SK-N-SH (cell line): ENCODE results near the gene DENND5B. TPM values are rescaled to one million over a fixed set of nuclear protein-coding genes. Genes with fewer than 3 reads are reported as not detected.
A peak's percentile ranks its signal among the peaks of the same experiment; 100 is the strongest.

Experiments used
- CTCF ChIA-PET: fragments of 300-600, 350-600 bp; formaldehyde crosslinking; extraction: SDS; loops from one replicate; lab custom pipeline; 2021; lab: Yijun Ruan, JAX
- POLR2A ChIA-PET: fragments of 350-600 bp; sonication (Branson Sonifier 250); formaldehyde crosslinking; extraction: SDS; loops from one replicate; lab custom pipeline; 2020; ENCODE audit warnings: antibody characterized with exemption, inconsistent platforms; lab: Yijun Ruan, JAX
- DNase-seq: peaks from one replicate; pipeline ENCODE4 v3.0.0; 2012
- H2AFZ ChIP-seq: fragments of 200-600 bp; sonication (generic); 2 replicates; pipeline ENCODE4 v1.8.1; 2016; ENCODE audit warnings: antibody characterized with exemption, mild to moderate bottlenecking, low read depth
- H3F3A ChIP-seq: fragments of 200-600 bp; sonication (generic); replicated peaks from 2 replicates; pipeline ENCODE3; 2016; ENCODE audit warnings: antibody characterized with exemption, mild to moderate bottlenecking; ENCODE audit not compliant: insufficient read depth
- H3K27ac ChIP-seq, 2 experiments: fragments of 200-500 bp in 1 of 2; fragments of 200-600 bp in 1 of 2; sonication (Bioruptor generic) in 1 of 2; sonication (generic), shearing (Covaris generic) in 1 of 2; 2 replicates each; pipeline versions ENCODE4 v1.5.1 to v1.6.1; 2014 to 2016; ENCODE audit warnings: low read depth in 2 of 2, inconsistent platforms in 1 of 2, low read length in 1 of 2, mild to moderate bottlenecking in 1 of 2, mixed read lengths in 1 of 2
- H3K27me3 ChIP-seq: fragments of 200-600 bp; sonication (generic), shearing (Covaris generic); 2 replicates; pipeline ENCODE4 v1.6.1; 2016; ENCODE audit warnings: mixed run types; ENCODE audit not compliant: insufficient read depth
- H3K36me3 ChIP-seq, 2 experiments: fragments of 200-500 bp in 1 of 2; fragments of 200-600 bp in 1 of 2; sonication (Bioruptor generic) in 1 of 2; sonication (generic) in 1 of 2; replicated peaks in 1 of 2; 2 replicates each; pipeline versions ENCODE3 to v1.5.1; 2014 to 2016; ENCODE audit warnings: low read length in 1 of 2, mild to moderate bottlenecking in 1 of 2; ENCODE audit not compliant: insufficient read depth in 2 of 2, control insufficient read depth in 1 of 2
- H3K4me1 ChIP-seq, 2 experiments: fragments of 200-500 bp in 1 of 2; fragments of 200-600 bp in 1 of 2; sonication (Bioruptor generic) in 1 of 2; sonication (generic), shearing (Covaris generic) in 1 of 2; 2 replicates each; pipeline versions ENCODE4 v1.5.1 to v1.6.1; 2014 to 2016; ENCODE audit warnings: low read depth in 1 of 2, low read length in 1 of 2, mixed run types in 1 of 2; ENCODE audit not compliant: insufficient read depth in 2 of 2, control insufficient read depth in 1 of 2
- H3K4me2 ChIP-seq: fragments of 200-600 bp; sonication (generic), shearing (Covaris generic); 2 replicates; pipeline ENCODE4 v1.6.1; 2017; ENCODE audit warnings: mixed run types
- H3K4me3 ChIP-seq, 2 experiments: fragments of 200-500 bp in 1 of 2; fragments of 200-600 bp in 1 of 2; sonication (Bioruptor generic) in 1 of 2; sonication (generic), shearing (Covaris generic) in 1 of 2; 2 replicates each; pipeline versions ENCODE4 v1.5.1 to v1.8.1; 2014 to 2016; ENCODE audit warnings: low read depth in 2 of 2, inconsistent platforms in 1 of 2, low read length in 1 of 2, mild to moderate bottlenecking in 1 of 2, mixed read lengths in 1 of 2, moderate library complexity in 1 of 2
- H3K79me2 ChIP-seq: fragments of 200-600 bp; sonication (generic); 2 replicates; pipeline ENCODE4 v1.8.1; 2017; ENCODE audit warnings: mild to moderate bottlenecking; ENCODE audit not compliant: insufficient read depth
- H3K9ac ChIP-seq: fragments of 200-600 bp; sonication (generic); 2 replicates; pipeline ENCODE4 v1.6.1; 2017; ENCODE audit warnings: mixed run types
- H3K9me2 ChIP-seq: fragments of 200-600 bp; sonication (generic); 2 replicates; pipeline ENCODE4 v1.6.1; 2017; ENCODE audit warnings: mixed run types
- H3K9me3 ChIP-seq: fragments of 200-600 bp; sonication (generic); 2 replicates; pipeline ENCODE4 v1.6.1; 2017; ENCODE audit warnings: mixed run types, mild to moderate bottlenecking, moderate library complexity
- H4K20me1 ChIP-seq: fragments of 200-600 bp; sonication (generic); 2 replicates; pipeline ENCODE4 v1.6.1; 2017; ENCODE audit warnings: mild to moderate bottlenecking, mixed run types; ENCODE audit not compliant: insufficient read depth
- CHD2 ChIP-seq: fragments of 150-350 bp; IDR thresholded peaks from 2 replicates; pipeline ENCODE4 v1.6.1; 2018; ENCODE audit warnings: low read length; ENCODE audit not compliant: partially characterized antibody
- ELF1 ChIP-seq: IDR thresholded peaks from 2 replicates; pipeline ENCODE4 v1.4.0; 2012
- EP300 ChIP-seq, 2 experiments: IDR thresholded peaks; 2 replicates each; pipeline versions ENCODE4 v1.4.0 to v1.6.1; 2012; ENCODE audit warnings: borderline replicate concordance in 1 of 2, low read depth in 1 of 2, low read length in 1 of 2
- FOSL2 ChIP-seq: IDR thresholded peaks from 2 replicates; pipeline ENCODE4 v1.4.0; 2012; ENCODE audit warnings: low read depth, mild to moderate bottlenecking, moderate library complexity, borderline replicate concordance
- FOXJ3 ChIP-seq: sonication (generic); formaldehyde crosslinking; IDR thresholded peaks from 2 replicates; pipeline ENCODE4 v1.5.1; 2020; ENCODE audit warnings: mild to moderate bottlenecking, missing genetic modification reagents
- GABPA ChIP-seq: IDR thresholded peaks from 2 replicates; pipeline ENCODE4 v1.4.0; 2012; ENCODE audit warnings: low read depth, mild to moderate bottlenecking
- GATA2 ChIP-seq: sonication (generic); formaldehyde crosslinking; IDR thresholded peaks from 2 replicates; pipeline ENCODE4 v1.5.0; 2020; ENCODE audit warnings: mild to moderate bottlenecking, missing genetic modification reagents
- JUND ChIP-seq: IDR thresholded peaks from 2 replicates; pipeline ENCODE4 v1.4.0; 2012
- MAX ChIP-seq: IDR thresholded peaks from 2 replicates; pipeline ENCODE4 v1.4.0; 2012; ENCODE audit warnings: low read depth
- MEF2A ChIP-seq: IDR thresholded peaks from 2 replicates; pipeline ENCODE4 v1.4.0; 2012; ENCODE audit warnings: low read depth, borderline replicate concordance
- MXI1 ChIP-seq: IDR thresholded peaks from 2 replicates; pipeline ENCODE4 v1.6.1; 2012; ENCODE audit warnings: mild to moderate bottlenecking, low read depth, low read length, improper control_type of control experiment
- NFIC ChIP-seq: IDR thresholded peaks from 2 replicates; pipeline ENCODE4 v1.4.0; 2012; ENCODE audit warnings: borderline replicate concordance
- NRF1 ChIP-seq: IDR thresholded peaks from 2 replicates; pipeline ENCODE4 v1.6.1; 2012; ENCODE audit warnings: low read depth, mild to moderate bottlenecking, low read length
- PBX3 ChIP-seq: IDR thresholded peaks from 2 replicates; pipeline ENCODE4; 2012
- RFX5 ChIP-seq: IDR thresholded peaks from 2 replicates; pipeline ENCODE4 v1.6.1; 2012; ENCODE audit warnings: mild to moderate bottlenecking, improper control_type of control experiment, low read length
- RXRA ChIP-seq: IDR thresholded peaks from 2 replicates; pipeline ENCODE4 v1.4.0; 2012; ENCODE audit warnings: low read depth, mild to moderate bottlenecking, borderline replicate concordance
- SMC3 ChIP-seq: IDR thresholded peaks from 2 replicates; pipeline ENCODE4 v1.6.1; 2012; ENCODE audit warnings: low read depth, low read length, improper control_type of control experiment
- TAF1 ChIP-seq: IDR thresholded peaks from 2 replicates; pipeline ENCODE4 v1.6.1; 2012; ENCODE audit warnings: low read depth, mild to moderate bottlenecking, low read length, moderate library complexity, borderline replicate concordance
- TEAD4 ChIP-seq: IDR thresholded peaks from 2 replicates; pipeline ENCODE4 v1.4.0; 2012; ENCODE audit warnings: mild to moderate bottlenecking, borderline replicate concordance; ENCODE audit not compliant: insufficient read depth
- ZBTB33 ChIP-seq: IDR thresholded peaks from 2 replicates; pipeline ENCODE4 v1.4.0; 2012; ENCODE audit warnings: low read depth, borderline replicate concordance
- WGBS: methylation state at CpG from one replicate; pipeline ENCODE4 v1.1.6; 2017; ENCODE audit warnings: low lambda C conversion rate; 5-methylcytosine and 5-hydroxymethylcytosine counted together
- polyA plus RNA-seq, 3 experiments: library from polyadenylated mRNA; depleted of rRNA; stranded (reverse); fragments of >200 nt; gene quantifications; 2 replicates each; pipeline ENCODE4 v1.2.3, GENCODE V29; 2012

The DENND5B gene
- polyA plus RNA-seq, 1 of the 3 experiments (the other 2 are of a cell fraction), result 5.3 TPM

- no peaks in the 10 kb centered on the region for H3K36me3 ChIP-seq
- H3K4me3 ChIP-seq, result no peak overlapping the region
- no peaks in the 10 kb centered on the region for H3K9me3 ChIP-seq
- H3K4me1 ChIP-seq, result no peaks in the 10 kb centered on the region; a peak in 1 of 4 replicates
- ChIA-PET CTCF (no interaction called here), POLR2A (interaction anchor here (0.7 kb wide), 1 partner anchor 50 kb away, joined by 3 read pairs; no protein-coding TSS in a partner anchor)
- no peaks in the 10 kb centered on the region for H3K9me2 ChIP-seq
- no peaks in the 10 kb centered on the region for H3K79me2 ChIP-seq
- no peak for TF ChIP-seq GABPA
- no peak for TF ChIP-seq RXRA
- TF ChIP-seq FOXJ3 (CRISPR knock-in tag), result no peak
- TF ChIP-seq TEAD4, result no peak
- no peak for TF ChIP-seq RFX5
- TF ChIP-seq JUND, result no peak
- WGBS, result 81% methylated on average over 8 of the region's 8 CpGs
- H3F3A ChIP-seq, result no peaks in the 10 kb centered on the region
- no peak overlapping the region for H3K27ac ChIP-seq
- H3K9ac ChIP-seq, result no peak overlapping the region
- no peaks in the 10 kb centered on the region for H4K20me1 ChIP-seq
- no peak overlapping the region for H2AFZ ChIP-seq
- no peak for DNase-seq
- no peak overlapping the region for H3K4me2 ChIP-seq
- H3K27me3 ChIP-seq, result no peaks in the 10 kb centered on the region
Measured at GRCh38 chr12:31597066-31597465, 6.1 kb upstream of the DENND5B start.

- H3K9me3 ChIP-seq, result no peaks in the 10 kb centered on the region
- ChIA-PET POLR2A (no interaction called here), CTCF (interaction anchor here (0.6 kb wide), 1 partner anchor 53 kb away, joined by 3 read pairs; no protein-coding TSS in a partner anchor)
- no peak overlapping the region for H3K27ac ChIP-seq
- H3K4me3 ChIP-seq, result no peak overlapping the region
- no peak for DNase-seq
- H2AFZ ChIP-seq, result no peak overlapping the region
- TF ChIP-seq NFIC (no peak), TAF1 (no peak), ELF1 (no peak)
- H4K20me1 ChIP-seq, result no peaks in the 10 kb centered on the region
- H3K27me3 ChIP-seq, result no peaks in the 10 kb centered on the region
- H3K79me2 ChIP-seq, result peaks cover 9% of the 10 kb centered on the region
- H3K4me1 ChIP-seq, result peaks cover 4 to 5% of the 10 kb centered on the region in 2 experiments; a peak in 2 of 4 replicates
- no peaks in the 10 kb centered on the region for H3K36me3 ChIP-seq
- H3K4me2 ChIP-seq, result no peak overlapping the region
- peaks cover 3% of the 10 kb centered on the region for H3F3A ChIP-seq
- H3K9ac ChIP-seq, result no peak overlapping the region
- 91% methylated on average over 5 of the region's 5 CpGs for WGBS
- H3K9me2 ChIP-seq, result no peaks in the 10 kb centered on the region
Measured at GRCh38 chr12:31594681-31595080, 3.7 kb upstream of the DENND5B start.

- Histone ChIP-seq H3K27ac (peak overlapping the region; percentile 83 to 89), H3K9me2 (no peaks in the 10 kb centered on the region), H3K36me3 (no peaks in the 10 kb centered on the region), H4K20me1 (no peaks in the 10 kb centered on the region), H3K27me3 (no peaks in the 10 kb centered on the region), H3K4me1 (peaks cover 4 to 14% of the 10 kb centered on the region in 2 experiments; a peak in 2 of 4 replicates), H3K9me3 (no peaks in the 10 kb centered on the region), H3K4me3 (peak overlapping the region; percentile 73 to 83), H3K79me2 (peaks cover 42% of the 10 kb centered on the region), H2AFZ (peak overlapping the region; percentile 58), H3K4me2 (peak overlapping the region; percentile 95), H3F3A (peaks cover 3% of the 10 kb centered on the region), H3K9ac (peak overlapping the region; percentile 68)
- ChIA-PET POLR2A (interaction anchor here (0.6 kb wide), 1 partner anchor 76 kb away, joined by 3 read pairs; no protein-coding TSS in a partner anchor), CTCF (interaction anchor here (0.5 to 2.2 kb wide), 6 partner anchors 11 to 339 kb away, joined by 3 to 9 read pairs (median 5); no protein-coding TSS in a partner anchor)
- peak; percentile 73 for DNase-seq
- 12% methylated on average over 15 of the region's 16 CpGs for WGBS
- TF ChIP-seq MXI1, result no peak
- no peak for TF ChIP-seq FOSL2
- no peak for TF ChIP-seq MAX
- TF ChIP-seq SMC3, result no peak
- TF ChIP-seq RXRA, result peak; percentile 29; the same call in 1 of the 2 replicates
- TF ChIP-seq GATA2 (CRISPR knock-in tag), result peak; percentile 92
- no peak for TF ChIP-seq NFIC
- peak; percentile 85 for TF ChIP-seq PBX3
- no peak for TF ChIP-seq ZBTB33
- peak in 1 of 2 experiments; percentile 55; a peak in 2 of 4 replicates for TF ChIP-seq EP300 (IDR thresholded peaks at IDR 0.05; ENCODE audit: borderline replicate concordance in 1 of 2, low read depth in 1 of 2, low read length in 1 of 2)
- no peak for TF ChIP-seq FOXJ3 (CRISPR knock-in tag)
- TF ChIP-seq NRF1, result no peak
- peak; percentile 66 for TF ChIP-seq CHD2
- TF ChIP-seq MEF2A, result no peak
Measured at GRCh38 chr12:31591380-31591901, 505 bp upstream of the DENND5B start.
